Measurements from ENCODE around the gene UBE3C. TPM values are rescaled to one million over a fixed set of nuclear protein-coding genes. Genes with fewer than 3 reads are reported as not detected.

Gene UBE3C
- total RNA-seq, 1 donor from 2014 or later, result 69.1 TPM

GRCh38 chr7:157284229-157285014 is 145.7 kb downstream of the UBE3C start:
- intact Hi-C loops (cut with micrococcal nuclease), result no loop called here

GRCh38 chr7:157291404-157292080 is 152.8 kb downstream of the UBE3C start:
- intact Hi-C loops (cut with micrococcal nuclease), result no loop called here

DNA sequence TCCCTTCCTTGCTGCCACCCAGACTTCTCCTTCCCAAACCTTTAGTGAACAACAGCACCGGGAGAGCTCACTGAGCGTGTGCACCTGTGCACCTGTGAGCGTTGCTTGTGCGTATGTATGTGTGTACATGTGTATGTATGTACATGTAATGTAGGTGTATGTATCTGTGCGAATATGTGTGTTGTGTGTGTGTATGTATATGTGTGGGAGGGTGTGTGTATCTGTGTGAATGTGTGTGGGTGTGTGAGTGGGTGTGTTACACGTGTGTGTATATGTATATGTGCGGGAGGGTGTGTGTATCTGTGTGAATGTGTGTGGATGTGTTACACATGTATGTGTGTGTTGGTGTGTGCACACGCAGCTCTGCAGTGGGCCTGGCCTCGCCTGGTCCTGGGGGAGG is 153.5 kb downstream of the UBE3C start:
- intact Hi-C loops (cut with micrococcal nuclease), result no loop called here

DNA sequence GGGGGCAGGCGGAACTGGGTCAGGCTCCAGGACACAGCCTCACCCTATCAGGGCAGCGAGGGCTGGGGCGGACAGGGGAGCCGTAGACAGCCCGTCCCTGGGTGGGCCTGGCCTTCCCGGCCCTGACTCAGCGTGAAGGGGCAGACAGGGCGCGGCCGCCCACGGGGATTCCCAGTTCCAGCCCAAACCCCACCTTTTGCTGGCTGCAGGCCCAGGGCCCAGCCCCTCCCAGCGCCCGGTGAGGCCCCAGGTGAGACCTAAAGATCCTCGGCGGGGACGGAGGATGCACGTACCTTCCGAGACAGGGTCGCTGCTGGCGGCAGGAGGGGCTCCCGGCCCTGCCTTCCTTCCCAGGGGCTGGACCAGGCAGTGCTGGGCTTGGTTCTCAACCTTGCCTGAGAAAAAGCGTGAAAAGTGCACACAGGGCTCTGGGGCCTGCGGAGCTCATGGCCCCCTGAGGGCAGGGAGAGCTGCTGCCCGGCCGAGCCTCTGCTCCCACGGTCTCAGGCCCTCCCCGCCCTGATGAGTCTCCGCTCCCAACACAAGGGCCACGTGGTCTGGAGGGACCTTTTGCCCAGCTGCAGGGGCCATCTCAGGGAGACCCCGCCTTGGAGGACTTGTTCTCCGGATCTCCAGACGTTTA is 154.2 kb downstream of the UBE3C start:
- intact Hi-C loops (cut with micrococcal nuclease), result no loop called here

DNA sequence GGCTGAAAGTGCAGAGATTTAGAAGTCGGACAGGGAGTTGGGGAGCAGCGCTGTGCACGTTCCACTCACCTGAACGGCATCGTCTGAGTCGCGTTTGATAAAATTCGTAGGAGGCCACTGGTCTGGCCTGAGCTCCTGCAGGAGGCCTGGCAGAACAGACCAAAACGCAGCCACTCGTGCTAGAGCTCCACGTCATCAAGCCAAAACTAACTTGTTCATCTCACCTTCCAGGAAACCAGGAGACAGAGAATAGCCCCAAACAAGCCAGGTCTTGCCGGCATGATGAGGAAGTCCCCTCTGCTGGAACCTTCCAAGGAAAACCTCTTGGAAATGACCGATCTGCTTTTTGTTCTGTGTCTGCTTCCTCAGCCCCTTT is 154.7 kb downstream of the UBE3C start:
- intact Hi-C loops (cut with micrococcal nuclease), result no loop called here

GRCh38 chr7:157294773-157295172 is 156.0 kb downstream of the UBE3C start:
- intact Hi-C loops (cut with micrococcal nuclease), result no loop called here

GRCh38 chr7:157295338-157295737 is 156.6 kb downstream of the UBE3C start:
- intact Hi-C loops (cut with micrococcal nuclease), result no loop called here

DNA sequence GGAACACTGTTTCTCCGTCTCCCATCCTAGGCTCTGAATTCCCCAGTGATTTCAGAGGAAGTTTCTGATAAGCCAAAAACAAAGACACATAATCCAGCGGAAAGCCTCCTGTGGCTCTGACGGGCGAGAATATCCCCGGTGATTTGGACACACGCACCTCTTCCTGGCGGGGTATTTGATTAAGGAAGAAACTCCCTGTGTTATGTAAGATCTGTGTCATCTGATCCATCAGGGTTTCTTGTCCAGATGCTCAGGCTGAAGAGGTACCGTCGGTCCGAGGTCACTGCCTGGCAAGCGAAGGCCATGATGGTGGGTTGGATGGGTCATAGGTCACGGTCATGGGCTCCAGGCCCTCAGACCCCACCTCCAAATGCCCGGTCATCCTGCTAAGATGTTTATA is 158.5 kb downstream of the UBE3C start:
- intact Hi-C loops (cut with micrococcal nuclease), result no loop called here

DNA sequence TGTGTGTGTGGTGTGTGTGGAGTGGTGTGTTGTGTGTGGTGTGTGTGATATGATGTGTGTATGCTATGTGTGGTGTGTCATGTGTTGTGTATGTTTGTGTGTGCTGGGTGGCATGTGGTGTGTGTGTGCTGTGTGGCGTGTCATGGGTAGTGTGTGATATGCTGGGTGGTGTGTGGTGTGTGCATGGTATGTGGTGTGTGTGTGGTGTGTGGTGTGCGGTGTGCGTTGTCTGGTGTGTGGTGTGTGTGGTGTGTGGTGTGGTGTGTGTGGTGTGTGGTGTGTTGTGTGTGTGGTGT is 160.5 kb downstream of the UBE3C start:
- intact Hi-C loops (cut with micrococcal nuclease), result no loop called here

DNA sequence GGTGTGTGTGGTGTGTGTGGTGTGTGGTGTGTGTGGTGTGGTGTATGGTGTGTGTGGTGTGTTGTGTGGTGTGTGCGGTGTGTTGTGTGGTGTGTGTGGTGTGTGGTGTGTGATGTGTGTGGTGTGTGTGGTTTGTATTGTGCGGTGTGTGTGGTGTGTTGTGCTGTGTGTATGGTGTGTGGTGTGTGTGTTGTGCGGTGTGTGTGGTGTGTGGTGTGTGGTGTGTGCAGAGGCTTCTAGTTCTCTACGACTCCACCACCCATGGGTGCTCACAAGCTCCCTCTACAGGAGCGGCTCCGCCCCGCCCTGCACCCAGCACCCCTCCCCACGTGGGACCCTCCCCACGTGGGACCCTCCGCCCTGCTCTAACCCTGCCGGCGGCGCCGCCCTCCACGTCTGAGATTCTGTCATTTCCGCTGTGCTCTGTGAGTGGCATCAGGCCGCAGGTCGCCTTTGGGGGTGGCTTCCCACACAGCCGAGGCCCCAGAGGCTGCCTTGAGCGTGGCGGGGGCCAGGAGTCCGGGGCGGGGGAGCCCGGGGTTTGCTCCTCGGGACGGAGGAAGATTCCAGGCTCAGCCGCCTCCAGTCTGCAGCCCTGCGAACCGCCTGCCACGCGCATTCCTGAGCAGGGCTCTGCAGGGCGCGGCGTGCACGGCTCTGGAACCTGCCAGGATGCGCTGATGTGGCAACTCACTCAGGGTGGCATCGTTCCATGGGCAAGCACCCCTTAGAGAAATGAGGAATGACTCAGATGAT is 161.1 kb downstream of the UBE3C start:
- intact Hi-C loops (cut with micrococcal nuclease), result no loop called here

DNA sequence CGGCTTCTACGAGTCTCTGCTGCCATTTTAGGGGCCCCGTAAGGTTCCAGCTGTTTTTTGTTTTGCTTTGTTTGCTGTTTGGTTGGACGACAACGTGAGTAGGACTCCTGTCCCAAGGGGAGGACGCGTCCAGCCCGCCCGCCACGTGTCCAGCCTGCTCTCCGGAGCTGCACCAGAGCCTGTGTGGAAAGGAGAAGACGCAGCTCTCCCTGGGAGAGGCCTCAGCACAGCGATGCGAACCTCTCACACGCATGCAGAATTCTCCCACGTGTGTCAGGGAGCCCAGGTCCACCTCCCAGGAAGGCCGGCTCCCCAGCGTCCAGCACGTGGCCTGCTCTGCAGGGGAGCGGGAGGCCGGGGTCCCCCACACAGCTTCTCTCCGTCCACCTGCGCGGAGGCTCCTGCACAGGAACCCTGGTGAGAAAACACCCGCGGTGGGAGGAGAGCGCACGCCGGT is 161.7 kb downstream of the UBE3C start:
- intact Hi-C loops (cut with micrococcal nuclease), result no loop called here

DNA sequence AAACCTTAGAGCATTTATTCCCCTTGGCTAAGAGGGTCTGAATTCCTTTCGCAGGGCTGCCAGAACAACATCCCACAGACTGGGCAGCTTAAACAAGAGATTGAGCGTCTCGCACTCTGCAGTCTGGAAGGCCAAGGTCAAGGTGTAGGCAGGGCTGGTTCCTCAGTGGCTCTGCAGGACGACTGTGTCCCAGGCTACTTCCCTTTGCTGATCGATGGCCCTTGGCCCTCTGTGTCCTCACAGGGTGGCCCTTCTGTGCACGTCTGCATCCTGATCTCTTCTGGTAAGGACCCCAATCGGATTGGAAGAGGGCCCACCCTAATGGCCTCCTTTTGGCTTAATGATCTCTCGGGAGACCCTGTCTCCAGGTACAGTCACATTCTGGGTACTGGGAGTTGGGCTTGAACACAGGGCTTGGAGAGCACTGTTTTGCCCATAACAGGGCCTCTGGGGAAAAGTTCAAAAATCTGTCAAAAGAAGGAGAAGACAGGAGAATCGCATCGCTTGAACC is 162.9 kb downstream of the UBE3C start:
- intact Hi-C loops (cut with micrococcal nuclease), result loop anchor here (1.0 to 2.0 kb wide), 3 partner anchors 17 to 36 kb away; partner anchors contain the start of gene DNAJB6

- intact Hi-C loops (cut with micrococcal nuclease), result no loop called here
Observed at GRCh38 chr7:157306846-157307838, 168.4 kb downstream of the UBE3C start.

DNA sequence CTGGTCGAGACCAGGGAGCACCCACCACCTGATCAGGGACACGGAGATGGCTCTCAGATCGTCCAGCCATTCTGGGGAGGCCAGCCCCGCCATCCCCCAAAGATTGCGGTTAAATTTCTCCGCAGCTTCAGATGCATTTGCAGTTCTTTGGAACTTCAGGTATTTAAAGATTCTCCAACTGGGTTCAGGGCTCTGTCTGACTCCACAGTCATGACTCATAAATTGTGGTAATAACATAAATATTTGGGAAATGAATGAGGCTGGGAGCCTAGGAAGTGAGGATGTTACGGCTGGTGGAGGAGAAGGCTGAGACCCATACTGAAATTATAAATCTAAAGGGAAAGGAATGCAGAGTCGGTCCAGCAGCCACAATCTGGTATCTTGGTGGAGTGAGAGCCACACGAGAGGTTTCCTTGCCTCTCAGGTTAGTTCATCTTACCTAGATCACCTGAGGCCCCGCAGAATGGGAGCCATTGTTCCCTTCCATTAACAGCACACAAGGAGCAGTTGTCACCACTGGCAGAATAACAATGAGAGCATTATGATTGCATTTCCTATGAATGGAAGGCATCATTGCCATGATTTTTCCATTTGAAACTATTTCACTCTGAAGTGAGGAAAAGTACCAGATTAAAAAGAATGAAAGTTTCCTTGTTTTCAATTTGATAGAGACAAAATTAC is 171.4 kb downstream of the UBE3C start:
- intact Hi-C loops (cut with micrococcal nuclease), result no loop called here

DNA sequence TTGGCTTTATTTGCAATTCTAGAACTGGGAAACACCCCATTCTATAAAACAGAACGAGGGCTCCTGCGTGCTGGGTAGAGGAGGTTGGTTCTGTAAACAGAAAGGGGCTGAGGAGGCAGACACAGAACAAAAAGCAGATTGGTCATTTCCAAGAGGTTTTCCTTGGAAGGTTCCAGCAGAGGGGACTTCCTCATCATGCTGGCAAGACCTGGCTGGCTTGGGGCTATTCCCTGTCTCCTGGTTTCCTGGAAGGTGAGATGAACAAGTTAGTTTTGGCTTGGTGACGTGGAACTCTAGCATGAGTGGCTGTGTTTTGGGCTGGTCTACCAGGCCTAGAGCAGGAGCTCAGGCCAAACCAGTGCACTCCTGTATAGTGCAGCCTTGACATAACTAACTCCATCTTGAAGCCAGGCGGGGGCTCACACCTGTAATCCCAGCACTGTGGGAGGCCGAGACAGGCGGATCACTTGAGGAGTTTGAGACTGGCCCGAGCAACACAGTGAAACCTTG is 172.0 kb downstream of the UBE3C start:
- intact Hi-C loops (cut with micrococcal nuclease), result no loop called here

DNA sequence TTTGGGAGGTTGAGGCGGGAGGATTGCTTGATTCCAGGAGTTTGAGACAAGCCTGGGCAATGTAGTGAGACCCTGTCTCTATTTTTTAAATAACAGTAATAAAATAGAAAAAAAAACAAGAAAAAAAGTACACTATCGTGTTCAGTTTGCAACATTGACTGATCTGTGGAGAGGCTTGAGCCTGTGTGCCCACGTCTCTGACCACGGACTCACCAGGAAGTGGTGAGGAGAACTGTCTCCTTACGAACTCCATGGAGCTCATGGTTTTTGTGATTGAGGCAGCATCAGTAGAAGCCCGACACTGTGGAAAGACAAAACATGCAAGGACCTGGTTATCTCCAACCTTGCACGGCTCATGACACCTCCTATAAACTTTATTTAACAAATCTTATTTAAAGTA is 174.2 kb downstream of the UBE3C start:
- intact Hi-C loops (cut with micrococcal nuclease), result no loop called here

- intact Hi-C loops (cut with micrococcal nuclease), result no loop called here
Observed at GRCh38 chr7:157313645-157314044, 174.9 kb downstream of the UBE3C start.

DNA sequence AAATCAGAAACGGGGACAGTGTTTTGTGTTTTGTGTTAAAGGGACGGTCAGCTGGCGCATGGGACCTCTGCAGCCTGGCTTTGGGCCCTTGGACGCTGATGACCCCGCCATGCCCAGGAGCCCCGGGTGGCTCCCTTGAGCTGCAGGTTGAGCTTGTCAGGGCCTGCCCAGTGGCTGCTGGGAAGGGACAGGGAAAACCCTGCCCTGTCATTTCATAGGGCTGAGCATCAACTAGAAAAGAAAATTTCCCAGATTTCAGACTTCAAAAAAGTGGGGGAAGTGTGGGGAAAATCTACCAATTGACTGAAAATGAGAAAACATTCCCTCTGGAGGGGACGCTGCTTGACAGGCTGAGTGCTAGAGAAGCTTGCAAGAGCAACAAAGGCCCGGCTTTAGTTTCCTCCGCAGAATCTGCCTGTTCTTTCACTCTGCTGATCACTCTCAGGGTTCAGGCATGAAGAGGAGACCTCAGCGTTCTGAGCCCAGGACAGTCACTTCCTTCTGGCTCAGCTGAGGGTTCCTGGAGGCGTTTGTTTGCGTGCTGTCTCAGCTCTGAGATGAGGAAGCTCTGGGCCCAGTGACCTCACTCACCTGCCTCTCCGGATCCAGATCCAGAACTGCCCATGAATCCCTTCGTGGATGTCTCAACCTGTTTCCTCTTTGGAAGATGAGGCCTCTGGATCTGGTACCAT is 179.4 kb downstream of the UBE3C start:
- intact Hi-C loops (cut with micrococcal nuclease), result loop anchor here (2.0 kb wide), 1 partner anchor 15 kb away; no protein-coding TSS in a partner anchor

Measured in T-helper 2 cell treated with Interferon-gamma antibody and Interleukin-4, amounts not matched to agents 100 ng/mL and 5 ng/mL, for 36 hours (primary cell).